Pons (tissue), 1 donor: ENCODE measurements around the gene RNU7-1.
A peak's percentile ranks its signal among the peaks of the same experiment; 100 is the strongest.
"Not testable (repeated sequence)": the region's sequence is repeated elsewhere in the genome, so short reads cannot be mapped to it uniquely, and the experiment has no call there.

Experiments used
- DNase-seq: peaks from one replicate; pipeline ENCODE4 v3.0.0-alpha.2; 2016; ENCODE audit warnings: low spot score

The RNU7-1 gene

DNA sequence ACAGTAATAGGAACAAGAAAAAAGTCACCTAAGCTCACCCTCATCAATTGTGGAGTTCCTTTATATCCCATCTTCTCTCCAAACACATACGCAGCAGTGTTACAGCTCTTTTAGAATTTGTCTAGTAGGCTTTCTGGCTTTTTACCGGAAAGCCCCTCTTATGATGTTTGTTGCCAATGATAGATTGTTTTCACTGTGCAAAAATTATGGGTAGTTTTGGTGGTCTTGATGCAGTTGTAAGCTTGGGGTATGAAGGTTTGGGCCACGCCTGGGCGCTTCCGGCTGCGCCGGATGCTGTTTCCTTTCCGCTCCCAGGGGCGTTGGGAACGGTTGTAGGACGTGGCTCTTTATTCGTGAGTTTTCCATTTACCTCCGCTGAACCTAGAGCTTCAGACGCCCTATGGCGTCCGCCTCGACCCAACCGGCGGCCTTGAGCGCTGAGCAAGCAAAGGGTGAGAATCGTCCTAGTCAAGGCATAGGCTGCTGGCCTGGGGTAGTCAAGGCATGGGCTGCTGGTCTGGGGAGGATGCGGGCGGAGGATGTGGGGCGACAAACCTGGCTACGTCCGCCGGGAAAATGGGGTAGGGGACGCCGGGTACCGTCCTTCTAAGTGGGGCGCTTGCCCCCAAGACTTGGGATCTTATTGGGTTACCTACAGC is at the start of gene RNU7-1, which contains the start of gene C12orf57:
Gene RNU7-1 (plus strand): TSS at position 95 of the 659 bp plus-strand sequence.
Gene C12orf57 (plus strand): TSS at position 301 of the 659 bp plus-strand sequence. CDS start 100 bp downstream, at position 401.
- peak; percentile 98 for DNase-seq

DNA sequence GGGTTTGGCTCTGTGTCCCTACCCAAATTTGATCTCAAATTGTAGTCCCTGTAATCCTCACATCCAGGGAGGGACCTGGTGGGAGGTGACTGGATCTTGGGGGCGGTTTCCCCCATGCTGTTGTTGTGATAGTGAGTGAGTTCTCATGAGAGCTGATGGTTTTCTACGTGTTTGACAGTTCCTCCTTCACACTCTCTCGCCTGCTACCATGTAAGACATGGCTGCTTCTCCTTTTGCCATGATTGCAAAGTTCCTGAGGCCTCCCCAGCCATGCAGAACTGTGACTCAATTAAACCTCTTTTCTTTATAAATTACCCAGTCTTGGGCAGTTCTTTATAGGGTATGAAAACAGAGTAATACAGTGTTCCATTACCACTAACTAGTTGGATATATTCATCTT is 49.3 kb upstream of the RNU7-1 start:
- DNase-seq: no peak

DNA sequence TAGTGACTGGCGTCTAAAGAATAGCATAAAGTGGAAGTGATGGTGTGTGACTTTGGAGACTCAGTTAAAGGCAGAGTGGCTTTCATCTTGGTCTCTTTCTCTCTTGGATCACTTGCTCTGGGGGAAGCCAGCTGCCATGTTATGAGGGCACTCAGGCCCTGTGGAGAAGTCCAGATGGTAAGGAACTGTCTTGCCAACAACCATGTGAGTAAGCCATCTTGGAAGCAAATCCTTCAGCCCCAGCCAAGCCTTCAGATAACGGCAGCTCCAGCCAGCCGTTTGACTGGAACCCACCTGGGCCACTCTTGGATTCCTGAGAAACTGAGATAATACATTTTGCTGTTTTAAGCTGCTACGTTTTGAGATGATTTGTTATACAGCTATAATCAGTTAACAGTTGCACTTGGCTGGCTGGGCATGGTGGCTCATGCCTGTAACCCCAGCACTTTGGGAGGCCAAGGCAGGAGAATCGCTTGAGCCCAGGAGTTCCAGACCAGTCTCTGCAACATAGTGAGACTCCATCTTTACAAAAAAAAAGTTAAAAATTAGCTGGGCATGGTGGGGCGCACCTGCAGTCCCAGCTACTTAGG is 46.7 kb upstream of the RNU7-1 start:
- DNase-seq: no peak

DNA sequence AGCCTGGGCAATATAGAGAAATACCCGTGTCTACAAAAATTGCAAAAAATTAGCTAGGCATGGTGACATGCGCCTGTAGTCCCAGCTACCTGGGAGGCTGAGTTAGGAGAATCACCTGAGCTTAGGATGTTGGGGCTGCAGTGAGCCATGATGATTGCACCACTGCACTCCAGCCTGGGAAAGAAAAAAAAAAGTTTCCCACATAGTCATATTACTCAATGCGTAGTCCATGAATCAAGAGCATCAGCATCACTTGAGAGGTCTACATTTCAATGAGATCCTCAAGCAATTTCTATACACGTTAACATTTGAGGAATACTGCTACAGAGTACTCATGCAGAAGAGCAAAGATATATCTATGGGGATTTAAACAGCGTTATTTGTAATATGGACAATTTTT is 44.2 kb upstream of the RNU7-1 start:
- no peak for DNase-seq

GRCh38 chr12:6899837-6900519 is 43.6 kb upstream of the RNU7-1 start:
- DNase-seq: peak; percentile 83

- no peak for DNase-seq
These were observed 41.2 kb upstream of the RNU7-1 start for GRCh38 chr12:6902448-6902847.

DNA sequence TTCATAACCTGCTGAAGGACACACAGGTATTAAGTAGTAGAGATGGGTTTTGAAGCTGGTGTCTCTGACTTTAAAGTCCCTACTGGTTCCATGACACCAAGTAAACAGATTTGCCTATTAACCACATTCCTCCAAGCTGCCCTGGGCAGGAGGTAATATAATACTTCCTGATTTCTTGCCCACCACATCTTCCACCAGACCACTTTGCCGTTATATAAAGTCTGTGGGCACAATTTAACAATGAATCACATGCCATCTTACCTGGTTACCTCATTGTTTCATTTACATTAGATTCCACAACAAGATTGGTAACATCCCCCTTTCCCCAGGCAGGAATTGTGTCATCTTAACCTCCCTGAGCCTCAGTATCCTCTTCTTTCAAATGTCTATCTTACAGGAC is 39.9 kb upstream of the RNU7-1 start:
- DNase-seq: no peak

- peak; percentile 96 for DNase-seq
These were observed 39.0 kb upstream of the RNU7-1 start, which contains the start of gene LRRC23 for GRCh38 chr12:6904280-6905276. LRRC23 (plus strand) TSS chr12:6904822; CDS start chr12:6905634, 812 bp downstream.

DNA sequence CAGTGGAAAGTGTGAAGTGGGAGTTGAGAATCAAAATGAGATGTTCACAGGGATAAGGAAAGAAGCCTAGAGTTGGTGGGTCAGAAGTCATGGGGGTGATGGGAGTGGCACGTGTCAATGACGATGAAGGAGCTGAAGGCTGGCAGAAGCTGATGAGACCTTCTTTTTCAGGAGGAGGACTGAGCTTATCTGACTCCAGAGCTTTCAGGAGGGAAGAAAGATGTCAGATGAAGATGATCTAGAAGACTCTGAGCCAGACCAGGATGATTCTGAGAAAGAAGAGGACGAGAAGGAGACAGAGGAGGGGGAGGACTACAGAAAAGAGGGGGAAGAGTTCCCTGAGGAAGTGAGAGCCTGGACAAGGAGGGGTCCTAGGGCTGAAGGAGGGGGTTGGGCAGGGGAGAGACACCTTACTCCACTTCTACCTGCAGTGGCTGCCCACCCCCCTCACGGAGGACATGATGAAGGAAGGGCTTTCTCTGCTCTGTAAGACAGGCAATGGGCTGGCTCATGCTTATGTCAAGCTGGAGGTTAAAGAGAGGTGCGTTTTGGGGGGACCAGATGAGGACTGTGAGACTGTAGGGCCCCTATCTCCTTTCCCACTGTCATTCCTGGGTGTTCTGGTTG is 38.1 kb upstream of the RNU7-1 start:
- no peak for DNase-seq

- DNase-seq: not testable (repeated sequence)
These were observed 35.5 kb upstream of the RNU7-1 start for GRCh38 chr12:6908141-6908540.

- no peak for DNase-seq
These were observed 34.0 kb upstream of the RNU7-1 start for GRCh38 chr12:6909421-6910145.

- no peak for DNase-seq
These were observed 31.3 kb upstream of the RNU7-1 start for GRCh38 chr12:6912164-6912935.

DNA sequence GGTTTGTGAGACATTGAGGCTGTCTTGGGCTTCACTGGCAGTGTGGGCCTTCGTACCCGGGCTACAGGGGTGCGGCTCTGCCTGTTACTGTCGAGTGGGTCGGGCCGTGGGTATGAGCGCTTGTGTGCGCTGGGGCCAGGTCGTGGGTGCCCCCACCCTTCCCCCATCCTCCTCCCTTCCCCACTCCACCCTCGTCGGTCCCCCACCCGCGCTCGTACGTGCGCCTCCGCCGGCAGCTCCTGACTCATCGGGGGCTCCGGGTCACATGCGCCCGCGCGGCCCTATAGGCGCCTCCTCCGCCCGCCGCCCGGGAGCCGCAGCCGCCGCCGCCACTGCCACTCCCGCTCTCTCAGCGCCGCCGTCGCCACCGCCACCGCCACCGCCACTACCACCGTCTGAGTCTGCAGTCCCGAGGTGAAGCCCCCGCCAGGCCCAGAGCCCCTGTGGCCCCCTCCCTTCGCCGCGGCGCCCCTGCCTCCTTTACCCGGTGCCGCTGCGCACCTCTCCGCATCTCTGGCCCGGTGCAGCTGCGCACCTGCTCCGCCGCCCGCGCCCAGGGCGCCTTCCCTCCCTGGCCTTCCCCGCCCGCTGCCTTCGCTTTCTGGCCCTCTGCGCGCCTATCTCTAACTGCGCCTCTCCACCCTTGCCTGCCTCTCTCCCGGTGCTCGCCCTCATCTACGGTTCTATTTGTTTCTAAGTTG is 29.2 kb upstream of the RNU7-1 start, which contains the start of gene ENO2:
Gene ENO2 (plus strand): TSS at position 335 of the 701 bp plus-strand sequence. CDS start 1,253 bp downstream, outside the sequence.
- DNase-seq: no peak

DNA sequence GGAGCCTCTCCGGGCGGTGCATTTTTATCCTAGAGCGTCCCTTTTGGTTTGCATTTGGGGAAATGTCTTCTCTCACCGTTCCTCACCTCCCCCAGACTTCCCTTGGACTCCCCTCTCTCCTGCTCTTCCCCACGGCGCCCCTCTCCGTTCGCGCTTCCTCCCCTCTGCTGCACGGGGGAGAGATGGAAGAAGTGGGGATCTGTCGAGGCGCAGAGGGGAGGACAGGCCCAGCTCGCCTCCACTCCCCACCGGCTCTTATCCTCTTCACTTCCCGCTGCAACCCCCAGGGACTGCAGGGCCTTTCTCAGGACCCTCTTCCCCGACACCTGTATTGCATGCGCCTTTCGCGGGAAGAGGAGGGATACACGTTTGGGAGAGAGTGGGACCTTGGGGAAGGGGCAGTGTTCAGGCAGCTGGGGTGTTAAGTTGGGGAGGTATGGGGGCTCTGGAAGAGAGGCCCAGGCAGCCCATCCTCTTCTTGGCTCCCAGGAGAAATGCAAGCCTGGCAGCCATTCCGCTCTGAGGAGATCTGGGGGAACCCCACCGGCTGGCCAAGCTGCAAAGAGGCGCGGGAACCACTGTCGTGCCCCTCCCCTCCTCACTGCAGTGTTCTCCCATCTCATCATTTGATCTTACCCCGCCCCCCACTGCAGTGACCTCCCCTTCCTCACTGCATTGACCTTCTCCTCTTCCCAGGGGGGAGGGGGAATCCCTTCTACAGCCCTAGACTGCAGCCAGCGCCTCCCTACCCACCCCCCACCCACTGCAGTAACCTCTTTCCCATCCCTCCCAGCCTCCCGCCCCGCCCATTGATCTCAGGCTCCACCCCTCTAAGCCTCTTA is 28.4 kb upstream of the RNU7-1 start:
- no peak for DNase-seq

- DNase-seq: no peak
These were observed 27.8 kb upstream of the RNU7-1 start for GRCh38 chr12:6915789-6916285.

DNA sequence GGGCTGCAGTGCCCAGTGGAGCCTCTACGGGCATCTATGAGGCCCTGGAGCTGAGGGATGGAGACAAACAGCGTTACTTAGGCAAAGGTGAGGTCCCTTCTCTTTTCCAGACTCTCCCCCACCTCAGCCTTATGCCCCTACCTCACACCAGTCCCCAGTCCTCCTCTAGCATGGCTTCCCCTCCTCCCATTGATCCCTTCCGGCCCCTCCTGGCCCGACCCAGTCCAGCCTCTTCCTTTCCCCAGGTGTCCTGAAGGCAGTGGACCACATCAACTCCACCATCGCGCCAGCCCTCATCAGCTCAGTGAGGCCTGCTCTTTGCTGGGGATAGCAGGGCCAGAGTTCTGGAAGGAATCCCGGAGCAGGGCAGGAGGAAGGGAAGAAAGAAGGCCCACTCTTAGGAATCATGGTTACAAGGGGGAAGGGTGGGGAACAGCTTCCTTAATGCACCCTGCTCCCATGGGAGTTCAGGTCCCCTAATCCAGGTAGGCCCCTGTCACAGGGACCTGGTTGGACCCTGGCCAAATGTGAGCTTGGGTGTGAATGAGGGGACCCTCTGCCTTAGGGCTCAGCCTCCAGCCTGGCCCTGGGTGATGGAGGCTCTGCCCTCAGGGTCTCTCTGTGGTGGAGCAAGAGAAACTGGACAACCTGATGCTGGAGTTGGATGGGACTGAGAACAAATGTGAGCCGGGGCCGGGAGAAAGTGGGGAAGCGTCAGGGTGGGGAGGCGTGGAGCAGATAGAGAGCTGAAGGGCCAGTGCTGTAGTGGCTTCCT is 27.0 kb upstream of the RNU7-1 start:
- DNase-seq: no peak
